H1 (cell line): Measurements from ENCODE around the gene PRSS36. TPM values are rescaled to one million over a fixed set of nuclear protein-coding genes. Genes with fewer than 3 reads are reported as not detected.
A peak's percentile ranks its signal among the peaks of the same experiment; 100 is the strongest.

Experiments used
- CTCF ChIA-PET: fragments of 300-600 bp; sonication (Branson Sonifier 250); formaldehyde crosslinking; loops from one replicate; lab custom pipeline; 2021; ENCODE audit not compliant: partially characterized antibody; lab: Charles Lee
- POLR2A ChIA-PET: fragments of 300-600 bp; sonication (Branson Sonifier 250); formaldehyde crosslinking; loops from one replicate; lab custom pipeline; 2021; ENCODE audit warnings: inconsistent platforms; ENCODE audit not compliant: partially characterized antibody; lab: Charles Lee
- DNase-seq, 2 experiments: peaks; one replicate each; pipeline versions ENCODE4 v3.0.0 to v3.0.0-alpha.2; 2010 to 2022; ENCODE audit warnings: low spot score in 2 of 2, low read depth in 1 of 2, mixed read lengths in 1 of 2
- FAIRE-seq: peaks from 2 replicates; lab custom pipeline; 2011; peaks lifted over from hg19 to GRCh38; lab: Jason Lieb, UNC
- H2AFZ ChIP-seq: 2 replicates; pipeline ENCODE4 v1.8.1; 2012; ENCODE audit warnings: low read length, inconsistent platforms
- H2AK5ac ChIP-seq: 2 replicates; pipeline ENCODE4 v1.6.1; 2013; ENCODE audit warnings: low read depth, low read length
- H2BK120ac ChIP-seq: replicated peaks from 2 replicates; pipeline ENCODE3; 2013; ENCODE audit warnings: low read depth, low read length, inconsistent platforms
- H2BK12ac ChIP-seq: 2 replicates; pipeline ENCODE4 v1.6.1; 2013; ENCODE audit warnings: low read depth, low read length
- H2BK15ac ChIP-seq: 2 replicates; pipeline ENCODE4 v1.6.1; 2013; ENCODE audit warnings: low read length
- H2BK20ac ChIP-seq: 2 replicates; pipeline ENCODE4 v1.6.1; 2013; ENCODE audit warnings: low read length
- H2BK5ac ChIP-seq: 2 replicates; pipeline ENCODE4 v1.6.1; 2013; ENCODE audit warnings: low read depth, low read length
- H3K14ac ChIP-seq: 2 replicates; pipeline ENCODE4 v1.6.1; 2013; ENCODE audit warnings: inconsistent platforms; ENCODE audit not compliant: insufficient read length
- H3K18ac ChIP-seq: 2 replicates; pipeline ENCODE4 v1.6.1; 2013; ENCODE audit warnings: low read length; ENCODE audit errors: extremely low read depth
- H3K23ac ChIP-seq: 2 replicates; pipeline ENCODE4 v1.6.1; 2013; ENCODE audit warnings: inconsistent platforms; ENCODE audit not compliant: insufficient read length
- H3K23me2 ChIP-seq: 2 replicates; pipeline ENCODE4 v1.6.1; 2013; ENCODE audit warnings: low read depth, low read length
- H3K27ac ChIP-seq: 2 replicates; pipeline ENCODE4 v1.6.1; 2011; ENCODE audit warnings: low read depth, low read length, inconsistent platforms
- H3K27me3 ChIP-seq, 4 experiments: replicated peaks in 1 of 4; 1 replicate in 1 of 4; 2 replicates in 3 of 4; pipeline versions ENCODE4 v1.6.1 to v1.8.1; 2011 to 2013; ENCODE audit warnings: low read length in 3 of 4, mild to moderate bottlenecking in 3 of 4, inconsistent platforms in 2 of 4, mixed read lengths in 2 of 4, moderate library complexity in 1 of 4; ENCODE audit not compliant: control insufficient read depth in 3 of 4, insufficient read depth in 3 of 4; ENCODE audit errors: extremely low read depth in 1 of 4
- H3K36me3 ChIP-seq, 4 experiments: 2 replicates each; pipeline versions ENCODE4 v1.6.1 to v1.8.1; 2011 to 2013; ENCODE audit warnings: mild to moderate bottlenecking in 4 of 4, low read length in 3 of 4, moderate library complexity in 2 of 4, control low read depth in 1 of 4, inconsistent platforms in 1 of 4; ENCODE audit not compliant: insufficient read depth in 4 of 4, control insufficient read depth in 2 of 4
- H3K4ac ChIP-seq: replicated peaks from 2 replicates; pipeline ENCODE3; 2013; ENCODE audit warnings: low read length, low read depth, mixed read lengths, inconsistent platforms; ENCODE audit not compliant: insufficient read length
- H3K4me1 ChIP-seq, 4 experiments: replicated peaks in 1 of 4; 1 replicate in 1 of 4; 2 replicates in 3 of 4; pipeline versions ENCODE4 v1.6.1 to v1.8.1; 2011 to 2013; ENCODE audit warnings: low read length in 3 of 4, inconsistent platforms in 2 of 4, mixed read lengths in 1 of 4; ENCODE audit not compliant: insufficient read depth in 4 of 4, control insufficient read depth in 3 of 4
- H3K4me2 ChIP-seq, 2 experiments: 2 replicates each; pipeline versions ENCODE4 v1.6.1 to v1.8.1; 2011 to 2013; ENCODE audit warnings: low read depth in 2 of 2, low read length in 2 of 2, control low read depth in 1 of 2, inconsistent platforms in 1 of 2, mild to moderate bottlenecking in 1 of 2; ENCODE audit not compliant: insufficient read depth in 1 of 2
- H3K4me3 ChIP-seq, 4 experiments: fragments of 200-600, 300-600 bp in 1 of 4; sonication (generic), shearing (Covaris generic), sonication (Bioruptor Twin) in 1 of 4; 2 replicates each; pipeline versions ENCODE4 v1.5.1 to v1.8.1; 2011 to 2016; ENCODE audit warnings: low read length in 4 of 4, low read depth in 3 of 4, control low read depth in 2 of 4, inconsistent platforms in 2 of 4, mild to moderate bottlenecking in 2 of 4, mixed read lengths in 1 of 4, moderate library complexity in 1 of 4; ENCODE audit not compliant: insufficient read depth in 2 of 4; ENCODE audit errors: extremely low read depth in 1 of 4
- H3K56ac ChIP-seq: replicated peaks from 2 replicates; pipeline ENCODE3; 2013; ENCODE audit warnings: low read depth, mild to moderate bottlenecking, mixed read lengths, low read length, inconsistent platforms; ENCODE audit not compliant: insufficient read length
- H3K79me1 ChIP-seq: 2 replicates; pipeline ENCODE4 v1.6.1; 2013; ENCODE audit warnings: low read depth, low read length, control low read depth
- H3K79me2 ChIP-seq, 2 experiments: 2 replicates each; pipeline versions ENCODE4 v1.6.1 to v1.8.1; 2012 to 2013; ENCODE audit warnings: low read length in 2 of 2, mild to moderate bottlenecking in 2 of 2, inconsistent platforms in 1 of 2; ENCODE audit not compliant: insufficient read depth in 2 of 2, control insufficient read depth in 1 of 2
- H3K9ac ChIP-seq, 4 experiments: replicated peaks in 1 of 4; 1 replicate in 1 of 4; 2 replicates in 3 of 4; pipeline versions ENCODE4 v1.6.1 to v1.8.1; 2011 to 2013; ENCODE audit warnings: low read depth in 3 of 4, low read length in 3 of 4, control low read depth in 2 of 4, mild to moderate bottlenecking in 2 of 4, moderate library complexity in 2 of 4, inconsistent platforms in 1 of 4; ENCODE audit errors: extremely low read depth in 1 of 4
- H3K9me3 ChIP-seq, 2 experiments: 2 replicates each; pipeline versions ENCODE4 v1.6.1 to v1.8.1; 2012 to 2013; ENCODE audit warnings: mild to moderate bottlenecking in 2 of 2, moderate library complexity in 2 of 2, control low read depth in 1 of 2, inconsistent platforms in 1 of 2, low read depth in 1 of 2, low read length in 1 of 2, mixed read lengths in 1 of 2; ENCODE audit not compliant: insufficient read depth in 2 of 2
- H4K20me1 ChIP-seq, 2 experiments: replicated peaks in 1 of 2; 2 replicates each; pipeline versions ENCODE3 to v1.8.1; 2011 to 2013; ENCODE audit warnings: inconsistent platforms in 2 of 2, low read length in 2 of 2, mild to moderate bottlenecking in 1 of 2; ENCODE audit not compliant: insufficient read depth in 2 of 2, control insufficient read depth in 1 of 2
- H4K5ac ChIP-seq: 2 replicates; pipeline ENCODE4 v1.6.1; 2013; ENCODE audit warnings: low read length, low read depth, mixed read lengths, inconsistent platforms; ENCODE audit not compliant: insufficient read length
- H4K8ac ChIP-seq: 2 replicates; pipeline ENCODE4 v1.8.0; 2013; ENCODE audit warnings: mild to moderate bottlenecking, moderate library complexity, low read length, inconsistent platforms; ENCODE audit not compliant: insufficient read depth; ENCODE audit errors: extremely low read depth
- H4K91ac ChIP-seq: replicated peaks from 2 replicates; pipeline ENCODE3; 2013; ENCODE audit warnings: low read length, mixed read lengths, inconsistent platforms; ENCODE audit not compliant: insufficient read length
- CEBPB ChIP-seq: IDR thresholded peaks from 2 replicates; pipeline ENCODE4 v1.6.1; 2012; ENCODE audit warnings: low read depth, low read length
- CHD1 ChIP-seq: IDR thresholded peaks from 2 replicates; pipeline ENCODE4 v1.6.1; 2012; ENCODE audit warnings: low read depth, low read length, improper control_type of control experiment
- EGR1 ChIP-seq: IDR thresholded peaks from 2 replicates; pipeline ENCODE4 v1.6.1; 2011; ENCODE audit warnings: low read depth, low read length, borderline replicate concordance
- FOSL1 ChIP-seq: IDR thresholded peaks from 2 replicates; pipeline ENCODE4 v1.6.1; 2011; ENCODE audit warnings: mild to moderate bottlenecking, low read depth, low read length, moderate library complexity; ENCODE audit not compliant: insufficient read depth
- NANOG ChIP-seq: IDR thresholded peaks from 2 replicates; pipeline ENCODE4 v1.6.1; 2011; ENCODE audit warnings: low read length, low read depth, mild to moderate bottlenecking, inconsistent platforms; ENCODE audit not compliant: insufficient read depth, poor library complexity, severe bottlenecking
- POLR2A ChIP-seq, 2 experiments: IDR thresholded peaks; 1 replicate in 1 of 2; 2 replicates in 1 of 2; pipeline ENCODE4 v1.6.1; 2011; ENCODE audit warnings: low read depth in 2 of 2, low read length in 2 of 2, mild to moderate bottlenecking in 2 of 2; ENCODE audit errors: control extremely low read depth in 1 of 2
- RNF2 ChIP-seq: fragments of 200-900, 300-1000 bp; sonication (generic); IDR thresholded peaks from 2 replicates; pipeline ENCODE4 v1.7.1; 2016; ENCODE audit warnings: borderline replicate concordance, low read depth, mild to moderate bottlenecking, antibody characterized with exemption, low read length; ENCODE audit not compliant: poor library complexity, severe bottlenecking; ENCODE audit errors: missing control alignments
- RXRA ChIP-seq: IDR thresholded peaks from 2 replicates; pipeline ENCODE4 v1.6.1; 2011; ENCODE audit warnings: low read depth, mild to moderate bottlenecking, low read length, moderate library complexity; ENCODE audit not compliant: insufficient read depth
- SIX5 ChIP-seq: IDR thresholded peaks from 2 replicates; pipeline ENCODE4 v1.6.1; 2011; ENCODE audit warnings: mild to moderate bottlenecking, low read depth, low read length
- SP2 ChIP-seq: IDR thresholded peaks from 2 replicates; pipeline ENCODE4 v1.6.1; 2012; ENCODE audit warnings: mild to moderate bottlenecking, low read length, inconsistent platforms
- ZNF274 ChIP-seq: IDR thresholded peaks from 2 replicates; pipeline ENCODE4 v1.7.0; 2012; ENCODE audit warnings: low read length, borderline replicate concordance; ENCODE audit errors: extremely low read depth
- WGBS, 2 experiments: shearing (Covaris generic) in 1 of 2; methylation state at CpG; one replicate each; pipeline versions ENCODE4 v1.1.6 to v1.1.7; 2013 to 2015; ENCODE audit warnings: low lambda C conversion rate in 2 of 2, mixed read lengths in 2 of 2, inconsistent platforms in 1 of 2, low coverage in 1 of 2, missing lambda C conversion rate in 1 of 2; ENCODE audit not compliant: insufficient replicate concordance in 2 of 2, insufficient coverage in 1 of 2, insufficient read length in 1 of 2; ENCODE audit errors: extremely low coverage in 1 of 2, missing lambda C conversion rate in 1 of 2; 5-methylcytosine and 5-hydroxymethylcytosine counted together
- polyA plus RNA-seq, 7 experiments: library from polyadenylated mRNA; depleted of rRNA in 3 of 7; stranded (reverse) in 5 of 7; unstranded in 2 of 7; fragments of >200 nt in 5 of 7; fragments of 200-250 nt in 2 of 7; gene quantifications; 1 replicate in 5 of 7; 2 replicates in 1 of 7; 4 replicates in 1 of 7; pipeline versions ENCODE4 v1.2.1 to v1.2.3, GENCODE V29; 2011 to 2013; ENCODE audit warnings: missing spikeins in 2 of 7, mixed read lengths in 2 of 7
- total RNA-seq: library from RNA; stranded (reverse); fragmentation: NEBNext Ultra II Directional; extraction: Animal tissue kit (Norgen Biotek cat#: 25700); gene quantifications from 2 replicates; pipeline ENCODE4 v1.2.1, GENCODE V29; 2021

PRSS36 gene
- total and polyA plus RNA-seq, 2 of the 8 experiments (the other 6 are each of a cell fraction or from before 2014, with no cell fraction given): 1.3 to 1.9 TPM

DNA sequence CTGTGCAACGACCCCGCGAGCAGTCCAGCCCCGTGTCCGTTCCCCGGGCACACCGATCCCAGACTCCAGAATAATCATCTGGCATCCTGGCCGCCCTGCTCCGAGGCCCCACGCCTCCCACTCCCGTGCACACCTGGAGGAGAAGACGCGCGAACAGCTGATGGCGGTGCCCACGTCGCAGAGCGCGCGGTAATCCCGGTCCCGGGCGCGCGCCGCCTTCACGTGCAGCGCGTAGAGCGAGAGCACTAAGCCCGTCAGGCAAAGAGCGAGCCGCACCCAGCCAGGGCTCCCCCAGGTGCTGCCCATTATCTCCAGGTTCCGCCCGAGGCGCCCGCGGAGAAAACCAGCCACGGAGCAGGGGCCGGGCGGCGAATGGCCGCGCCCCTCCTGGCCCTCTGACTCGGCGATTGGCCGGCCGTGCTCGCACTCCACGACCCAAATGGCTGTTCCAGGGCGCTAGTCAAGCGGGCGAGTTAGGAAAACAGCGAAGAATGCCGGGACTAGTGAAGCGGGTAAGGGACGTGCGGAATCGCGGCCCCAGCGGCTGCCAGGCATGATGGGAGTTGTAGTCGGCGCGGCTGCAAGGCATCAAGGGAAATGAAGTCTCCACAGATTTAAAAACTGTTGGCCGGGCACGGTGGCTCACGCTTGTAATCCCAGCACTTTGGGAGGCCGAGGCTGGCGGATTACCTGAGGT lies 55.3 kb downstream of the PRSS36 start, which contains the start of gene VKORC1:
Gene VKORC1 (minus strand): TSS at position 374 of the 697 bp plus-strand sequence. CDS start 68 bp downstream, at position 306.
- Histone ChIP-seq H3K36me3 (peaks cover 0 to 11% (median 4%) of the 10 kb centered on the region in 4 experiments; a peak in 5 of 8 replicates), H3K23ac (no peak within 1 kb of the TSS), H3K79me1 (peaks cover 10% of the 10 kb centered on the region), H4K91ac (peak within 1 kb of the TSS; percentile 55), H3K18ac (peak within 1 kb of the TSS; percentile 87), H4K8ac (peak within 1 kb of the TSS; percentile 83), H3K4me2 (peak within 1 kb of the TSS; percentile 85 to 91), H2BK15ac (peak within 1 kb of the TSS; percentile 29; the same call in 1 of the 2 replicates), H3K14ac (peak within 1 kb of the TSS; percentile 91), H2BK120ac (peak within 1 kb of the TSS; percentile 43), H2AK5ac (peak within 1 kb of the TSS; percentile 53; the same call in 1 of the 2 replicates), H3K79me2 (peaks cover 0 to 7% of the 10 kb centered on the region in 2 experiments; a peak in 1 of 4 replicates), H3K56ac (peak within 1 kb of the TSS; percentile 82), H4K5ac (peak within 1 kb of the TSS; percentile 89), H2BK5ac (peak within 1 kb of the TSS; percentile 86; the same call in 1 of the 2 replicates), H2AFZ (peak within 1 kb of the TSS; percentile 54), H3K4me1 (peaks cover 0 to 9% (median 3%) of the 10 kb centered on the region in 4 experiments; a peak in 4 of 7 replicates), H4K20me1 (peaks cover 2 to 13% of the 10 kb centered on the region in 2 experiments), H3K4me3 (peak within 1 kb of the TSS; percentile 87 to 96 (median 92)), H3K4ac (peak within 1 kb of the TSS; percentile 3), H2BK20ac (peak within 1 kb of the TSS; percentile 80; the same call in 1 of the 2 replicates), H3K9me3 (no peaks in the 10 kb centered on the region), H3K27ac (peak within 1 kb of the TSS; percentile 16; the same call in 1 of the 2 replicates), H3K27me3 (no peaks in the 10 kb centered on the region), H3K23me2 (peaks cover 10% of the 10 kb centered on the region), H2BK12ac (peak within 1 kb of the TSS; percentile 75; the same call in 1 of the 2 replicates), H3K9ac (peak within 1 kb of the TSS; percentile 46 to 83 (median 73))
- no peak for FAIRE-seq
- WGBS, 2 experiments: 2% methylated on average over 49 of the region's 69 CpGs; no CpG with 5 or more reads in 1 of the 2 experiments
- ChIA-PET CTCF (interaction anchor here (0.7 to 1.4 kb wide), 2 partner anchors 13 to 21 kb away, joined by 3 to 5 read pairs; partner anchors contain the start of genes ZNF646 and ZNF668), POLR2A (interaction anchor here (0.7 to 4.2 kb wide), 10 partner anchors 8 to 110 kb away, joined by 3 to 26 read pairs (median 5); partner anchors contain the start of genes FUS, HSD3B7, KAT8 and ZNF646)
- peak; percentile 90 to 92 for DNase-seq
- TF ChIP-seq CHD1 (no peak), EGR1 (no peak), FOSL1 (no peak), RNF2 (no peak), NANOG (peak; percentile 49), POLR2A (IDR thresholded peaks at IDR 0.05; ENCODE audit: control extremely low read depth in 1 of 2, low read depth in 2 of 2, low read length in 2 of 2) (peak in 1 of 2 experiments; percentile 36; a peak in 1 of 3 replicates), CEBPB (no peak), ZNF274 (no peak), SIX5 (peak; percentile 87), SP2 (no peak), RXRA (no peak)
